ENCODE data around the gene PITPNM3. TPM values are rescaled to one million over a fixed set of nuclear protein-coding genes. Genes with fewer than 3 reads are reported as not detected.

Gene PITPNM3
- total and polyA plus RNA-seq, 2 of the 13 experiments (the other 11 are each of a cell fraction or from before 2014, with no cell fraction given): 0.13 to 0.29 TPM

- 0 out of 2 replicates have a peak, but pooled peaks have one; percentile 30 for TF ChIP-seq PCBP1 (IDR thresholded peaks at IDR 0.05; ENCODE audit: borderline replicate concordance, low read depth, low read length)
- no peak for TF ChIP-seq MYPOP (CRISPR knock-in tag; IDR thresholded peaks at IDR 0.05)
- no peak for TF ChIP-seq HOXD1 (CRISPR knock-in tag; IDR thresholded peaks at IDR 0.05)
- H4K20me1 ChIP-seq (ENCODE audit: insufficient read depth, low read length): no peaks in the 10 kb centered on the region
- intact Hi-C loops (cut with micrococcal nuclease; ENCODE audit: unreplicated experiment) (no loop called here), in situ Hi-C loops (cut with HindIII; ENCODE audit: extremely low pct_ligation_motif_present, low pct_unique_long_range_greater_than_20kb) (no loop called here)
- H3K4me3 ChIP-seq (replicated peaks in 1 of 3; ENCODE audit: insufficient read depth in 1 of 3, low read depth in 2 of 3, low read length in 3 of 3): no peak overlapping the region
- ATAC-seq: no peak
- ChIA-PET POLR2A (no interaction called here), CTCF (ENCODE audit: low intra/inter-chr PET ratio, low total read pairs) (no interaction called here)
- no peaks in the 10 kb centered on the region for H3K4me1 ChIP-seq (ENCODE audit: insufficient read depth, low read length)
- no peak for DNase-seq (ENCODE audit: low spot score)
- H3K79me2 ChIP-seq (ENCODE audit: insufficient read depth, low read length): no peaks in the 10 kb centered on the region
- peaks cover 0 to 7% of the 10 kb centered on the region in 2 experiments; a peak in 1 of 5 replicates for H3K27me3 ChIP-seq (ENCODE audit: control insufficient read depth in 1 of 2, insufficient read depth in 2 of 2, low read length in 2 of 2)
- H3K36me3 ChIP-seq (replicated peaks in 1 of 2; ENCODE audit: control insufficient read depth in 1 of 2, insufficient read depth in 2 of 2, low read length in 2 of 2): no peaks in the 10 kb centered on the region
- no peak overlapping the region for H2AFZ ChIP-seq (ENCODE audit: low read length)
- H3K27ac ChIP-seq (ENCODE audit: extremely low read length, insufficient read depth, low read length): no peak overlapping the region
- WGBS (ENCODE audit: low lambda C conversion rate): 69% methylated on average over 7 of the region's 7 CpGs
- H3K4me2 ChIP-seq (ENCODE audit: low read depth, low read length): no peak overlapping the region
- BruUV-seq (replicated peaks): no TSS peak
- no peak overlapping the region for H3K9ac ChIP-seq (ENCODE audit: insufficient read depth, low read depth, low read length)
- no peak for FAIRE-seq
- H3K9me3 ChIP-seq (ENCODE audit: low read length): no peaks in the 10 kb centered on the region
These were observed 65.2 kb downstream of the PITPNM3 start for GRCh38 chr17:6491071-6491700.

DNA sequence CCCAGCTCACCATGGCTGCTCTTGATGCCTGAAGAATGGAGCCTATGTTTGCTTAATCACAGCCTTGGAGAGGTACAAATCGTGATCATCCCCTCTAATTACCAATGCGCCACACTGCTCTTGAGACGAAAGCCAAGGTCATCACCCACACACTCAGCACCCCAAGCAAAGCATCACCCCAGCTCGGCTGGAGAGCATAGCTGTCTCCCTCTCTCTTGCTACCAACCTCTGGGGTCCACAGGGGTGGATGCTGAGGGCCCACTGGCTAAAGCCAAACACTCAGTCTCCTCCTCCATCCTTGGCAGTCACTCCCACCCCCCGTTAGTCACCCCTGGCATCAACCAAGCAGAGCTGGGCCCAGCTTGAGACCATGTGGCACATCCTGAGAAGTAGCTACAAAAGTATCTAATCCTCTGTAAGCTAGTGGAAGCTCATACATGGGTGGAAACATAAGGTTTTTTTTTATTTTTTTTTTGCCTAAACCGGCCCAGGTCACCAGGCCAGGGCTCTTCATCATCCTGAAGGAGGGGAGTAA is 67.3 kb downstream of the PITPNM3 start:
- Histone ChIP-seq H3K27ac (ENCODE audit: extremely low read length, insufficient read depth, low read length) (no peak overlapping the region), H3K79me2 (ENCODE audit: insufficient read depth, low read length) (no peaks in the 10 kb centered on the region), H3K4me2 (ENCODE audit: low read depth, low read length) (no peak overlapping the region), H3K9ac (ENCODE audit: insufficient read depth, low read depth, low read length) (no peak overlapping the region), H3K4me1 (ENCODE audit: insufficient read depth, low read length) (no peaks in the 10 kb centered on the region), H3K4me3 (replicated peaks in 1 of 3; ENCODE audit: insufficient read depth in 1 of 3, low read depth in 2 of 3, low read length in 3 of 3) (no peak overlapping the region), H4K20me1 (ENCODE audit: insufficient read depth, low read length) (no peaks in the 10 kb centered on the region), H2AFZ (ENCODE audit: low read length) (no peak overlapping the region), H3K36me3 (replicated peaks in 1 of 2; ENCODE audit: control insufficient read depth in 1 of 2, insufficient read depth in 2 of 2, low read length in 2 of 2) (no peaks in the 10 kb centered on the region), H3K27me3 (ENCODE audit: control insufficient read depth in 1 of 2, insufficient read depth in 2 of 2, low read length in 2 of 2) (peaks cover 1 to 11% of the 10 kb centered on the region in 2 experiments; a peak in 1 of 5 replicates), H3K9me3 (ENCODE audit: low read length) (no peaks in the 10 kb centered on the region)
- POLR2A ChIA-PET: no interaction called here
- in situ Hi-C loops (cut with HindIII; ENCODE audit: extremely low pct_ligation_motif_present, low pct_unique_long_range_greater_than_20kb) (no loop called here), intact Hi-C loops (cut with micrococcal nuclease; ENCODE audit: unreplicated experiment) (no loop called here)
- no peak for FAIRE-seq
- no peak for TF ChIP-seq SMARCE1 (IDR thresholded peaks at IDR 0.05; ENCODE audit: borderline replicate concordance)
- no TSS peak for BruUV-seq (replicated peaks)
- no peak for ATAC-seq
- 20% methylated on average over 6 of the region's 6 CpGs for WGBS (ENCODE audit: low lambda C conversion rate)
- CTCF ChIA-PET (ENCODE audit: low intra/inter-chr PET ratio, low total read pairs): no interaction called here
- no peak for DNase-seq (ENCODE audit: low spot score)

Measured in HepG2 (cell line).